GM10248 (cell line): ENCODE results near the gene CD274.
A peak's percentile ranks its signal among the peaks of the same experiment; 100 is the strongest.

Experiments used
- CTCF ChIA-PET: fragments of 300-600 bp; sonication (Branson Sonifier 250); formaldehyde crosslinking; extraction: SDS; loops from one replicate; lab custom pipeline; 2021; ENCODE audit warnings: antibody characterized with exemption; lab: Yijun Ruan, JAX
- POLR2A ChIA-PET: fragments of 350-650 bp; sonication (Branson Sonifier 250); formaldehyde crosslinking; extraction: SDS; loops from one replicate; lab custom pipeline; 2020; ENCODE audit warnings: antibody characterized with exemption; lab: Yijun Ruan, JAX
- DNase-seq: peaks from one replicate; pipeline ENCODE4 v3.0.0; 2012; ENCODE audit errors: extremely low spot score
- TF ChIP-seq, protein P1 (sequence below): IDR thresholded peaks from 2 replicates; pipeline ENCODE4 v1.5.1; 2012; ENCODE audit warnings: mild to moderate bottlenecking, low read depth; ENCODE audit errors: extremely low read depth, missing control alignments, control extremely low read depth

The CD274 gene

DNA sequence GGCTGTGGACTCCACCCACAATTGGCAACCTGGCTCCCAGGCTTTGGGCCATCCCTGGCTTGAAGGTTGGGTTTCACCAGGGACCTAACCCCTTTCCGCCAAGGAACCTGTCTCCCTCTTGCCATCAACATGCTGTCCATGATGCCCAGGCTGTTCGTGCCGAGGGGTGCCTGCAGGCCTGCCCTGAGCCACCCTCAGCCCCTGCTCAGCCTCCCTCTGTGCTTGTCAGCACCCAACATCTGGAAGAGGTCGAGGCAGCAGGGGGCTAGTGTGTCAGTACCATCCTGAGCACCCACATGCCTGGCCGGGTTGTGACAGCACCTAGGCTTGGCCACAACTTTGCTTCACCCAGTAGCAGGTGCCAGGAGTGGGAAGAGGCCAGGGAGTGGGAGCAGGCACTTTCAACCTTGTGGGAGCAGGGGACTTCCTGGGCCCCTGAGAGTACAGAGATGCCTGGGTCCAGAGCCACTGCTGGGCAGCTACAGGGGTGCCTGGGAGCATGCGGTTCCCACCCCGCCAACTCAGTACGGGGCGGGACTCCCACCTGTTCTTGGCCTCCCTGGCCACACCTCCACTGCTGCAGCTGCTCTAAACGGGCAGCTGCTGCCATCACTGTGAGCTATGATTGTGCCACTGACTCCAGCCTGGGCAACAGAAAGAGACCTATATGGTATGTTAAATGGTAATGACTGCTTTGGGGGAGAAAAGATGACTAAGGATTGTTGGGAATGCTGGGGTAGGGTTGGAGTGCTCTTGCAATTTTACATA lies 66.3 kb downstream of the CD274 start:
- ChIA-PET POLR2A (interaction anchor here (0.6 kb wide), 2 partner anchors 22 to 66 kb away, joined by 5 read pairs; no protein-coding TSS in a partner anchor), CTCF (interaction anchor here (1.7 to 2.3 kb wide), 3 partner anchors 12 to 71 kb away, joined by 3 to 11 read pairs (median 5); no protein-coding TSS in a partner anchor)
- DNase-seq = no peak
- TF ChIP-seq, protein P1, sequence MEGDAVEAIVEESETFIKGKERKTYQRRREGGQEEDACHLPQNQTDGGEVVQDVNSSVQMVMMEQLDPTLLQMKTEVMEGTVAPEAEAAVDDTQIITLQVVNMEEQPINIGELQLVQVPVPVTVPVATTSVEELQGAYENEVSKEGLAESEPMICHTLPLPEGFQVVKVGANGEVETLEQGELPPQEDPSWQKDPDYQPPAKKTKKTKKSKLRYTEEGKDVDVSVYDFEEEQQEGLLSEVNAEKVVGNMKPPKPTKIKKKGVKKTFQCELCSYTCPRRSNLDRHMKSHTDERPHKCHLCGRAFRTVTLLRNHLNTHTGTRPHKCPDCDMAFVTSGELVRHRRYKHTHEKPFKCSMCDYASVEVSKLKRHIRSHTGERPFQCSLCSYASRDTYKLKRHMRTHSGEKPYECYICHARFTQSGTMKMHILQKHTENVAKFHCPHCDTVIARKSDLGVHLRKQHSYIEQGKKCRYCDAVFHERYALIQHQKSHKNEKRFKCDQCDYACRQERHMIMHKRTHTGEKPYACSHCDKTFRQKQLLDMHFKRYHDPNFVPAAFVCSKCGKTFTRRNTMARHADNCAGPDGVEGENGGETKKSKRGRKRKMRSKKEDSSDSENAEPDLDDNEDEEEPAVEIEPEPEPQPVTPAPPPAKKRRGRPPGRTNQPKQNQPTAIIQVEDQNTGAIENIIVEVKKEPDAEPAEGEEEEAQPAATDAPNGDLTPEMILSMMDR = no peak

DNA sequence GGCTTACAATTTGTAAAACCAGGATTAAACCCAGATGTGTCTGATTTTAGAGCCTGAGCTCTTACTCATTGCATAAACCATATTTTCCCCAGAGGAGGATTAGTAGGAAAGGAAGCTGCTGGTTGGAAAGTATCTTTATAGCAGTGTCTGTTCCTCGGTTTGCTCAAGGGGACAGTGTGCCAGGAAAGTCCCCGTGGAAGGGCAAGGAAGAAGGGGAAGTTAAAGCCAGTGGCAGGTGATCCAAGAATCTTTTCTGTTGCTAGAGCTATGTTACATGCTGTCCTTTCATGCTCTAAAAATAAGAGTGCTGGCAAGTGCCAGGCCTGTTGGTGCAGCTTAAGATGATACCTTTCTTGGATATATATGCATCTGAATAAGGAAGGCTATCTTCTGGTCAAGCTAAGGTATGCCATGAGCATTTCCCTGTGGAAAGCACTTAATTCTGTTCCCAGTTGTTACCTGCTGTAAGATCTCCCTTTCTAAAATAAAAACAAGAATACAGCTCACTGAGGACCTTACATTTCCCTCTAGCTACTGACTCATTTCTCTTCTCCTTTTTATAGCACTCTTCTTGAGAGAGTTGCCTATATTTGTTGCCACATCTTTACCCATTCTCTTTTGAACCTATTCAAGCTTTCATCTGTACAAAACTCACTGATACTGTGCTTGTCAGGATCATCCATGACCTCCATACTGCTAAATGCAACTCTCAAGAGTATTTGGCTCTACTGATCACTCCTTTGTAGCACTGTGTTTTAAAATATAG lies 68.0 kb downstream of the CD274 start:
- ChIA-PET CTCF (interaction anchor here (0.9 to 2.3 kb wide), 12 partner anchors 8 to 81 kb away, joined by 3 to 11 read pairs (median 5); partner anchors contain the start of genes PDCD1LG2 and PLGRKT), POLR2A (no interaction called here)
- peak; percentile 49 for DNase-seq
- TF ChIP-seq, protein P1 = no peak

GRCh38 chr9:5518937-5519319 lies 68.6 kb downstream of the CD274 start:
- CTCF ChIA-PET = interaction anchor here (1.1 to 1.7 kb wide), 7 partner anchors 9 to 81 kb away, joined by 3 to 6 read pairs (median 5); partner anchors contain the start of genes PDCD1LG2 and PLGRKT
- TF ChIP-seq, protein P1 = no peak
- no peak for DNase-seq
- POLR2A ChIA-PET = no interaction called here
